ENCODE data around the gene GPR161. TPM values are rescaled to one million over a fixed set of nuclear protein-coding genes. Genes with fewer than 3 reads are reported as not detected.

GPR161 gene
- total RNA-seq, 1 donor from 2014 or later, result 26.0 TPM

- no peak for DNase-seq (ENCODE audit: low read depth, low spot score)
These were observed 104.7 kb downstream of the GPR161 start for GRCh38 chr1:168032029-168032428.

- DNase-seq (ENCODE audit: low read depth, low spot score), result no peak
These were observed 105.1 kb downstream of the GPR161 start for GRCh38 chr1:168031627-168032026.

- no peak for DNase-seq (ENCODE audit: low read depth, low spot score)
These were observed 105.5 kb downstream of the GPR161 start for GRCh38 chr1:168031198-168031597.

Other genes with a start within 250 kb of the GPR161 start
- not detected in 2 replicates for gene ADCY10, start 222.8 kb downstream of the GPR161 start, total RNA-seq
- gene DCAF6, start 200.2 kb downstream of the GPR161 start, total RNA-seq, result 47.9 and 49.9 TPM in 2 replicates
- 23.9 and 27.6 TPM in 2 replicates for gene MPC2, start 199.9 kb downstream of the GPR161 start, total RNA-seq
- 37.0 and 42.3 TPM in 2 replicates for gene TIPRL, start 42.0 kb upstream of the GPR161 start, total RNA-seq
- gene SFT2D2, start 89.1 kb upstream of the GPR161 start, total RNA-seq, result 32.5 and 44.8 TPM in 2 replicates
- 0.40 and 0.74 TPM in 2 replicates for gene TBX19, start 143.9 kb upstream of the GPR161 start, total RNA-seq

Measured in pulmonary artery endothelial cell (primary cell).